H1 (cell line): ENCODE data around the gene RTN4IP1. TPM values are rescaled to one million over a fixed set of nuclear protein-coding genes. Genes with fewer than 3 reads are reported as not detected.

Experiments
- CTCF ChIA-PET: fragments of 300-600 bp; sonication (Branson Sonifier 250); formaldehyde crosslinking; loops from one replicate; lab custom pipeline; 2021; ENCODE audit not compliant: partially characterized antibody; lab: Charles Lee
- POLR2A ChIA-PET: fragments of 300-600 bp; sonication (Branson Sonifier 250); formaldehyde crosslinking; loops from one replicate; lab custom pipeline; 2021; ENCODE audit warnings: inconsistent platforms; ENCODE audit not compliant: partially characterized antibody; lab: Charles Lee
- DNase-seq, 2 experiments: peaks; one replicate each; pipeline versions ENCODE4 v3.0.0 to v3.0.0-alpha.2; 2010 to 2022; ENCODE audit warnings: low spot score in 2 of 2, low read depth in 1 of 2, mixed read lengths in 1 of 2
- FAIRE-seq: peaks from 2 replicates; lab custom pipeline; 2011; peaks lifted over from hg19 to GRCh38; lab: Jason Lieb, UNC
- H2AFZ ChIP-seq: 2 replicates; pipeline ENCODE4 v1.8.1; 2012; ENCODE audit warnings: low read length, inconsistent platforms
- H2AK5ac ChIP-seq: 2 replicates; pipeline ENCODE4 v1.6.1; 2013; ENCODE audit warnings: low read depth, low read length
- H2BK120ac ChIP-seq: replicated peaks from 2 replicates; pipeline ENCODE3; 2013; ENCODE audit warnings: low read depth, low read length, inconsistent platforms
- H2BK12ac ChIP-seq: 2 replicates; pipeline ENCODE4 v1.6.1; 2013; ENCODE audit warnings: low read depth, low read length
- H2BK15ac ChIP-seq: 2 replicates; pipeline ENCODE4 v1.6.1; 2013; ENCODE audit warnings: low read length
- H2BK20ac ChIP-seq: 2 replicates; pipeline ENCODE4 v1.6.1; 2013; ENCODE audit warnings: low read length
- H2BK5ac ChIP-seq: 2 replicates; pipeline ENCODE4 v1.6.1; 2013; ENCODE audit warnings: low read depth, low read length
- H3K14ac ChIP-seq: 2 replicates; pipeline ENCODE4 v1.6.1; 2013; ENCODE audit warnings: inconsistent platforms; ENCODE audit not compliant: insufficient read length
- H3K18ac ChIP-seq: 2 replicates; pipeline ENCODE4 v1.6.1; 2013; ENCODE audit warnings: low read length; ENCODE audit errors: extremely low read depth
- H3K23ac ChIP-seq: 2 replicates; pipeline ENCODE4 v1.6.1; 2013; ENCODE audit warnings: inconsistent platforms; ENCODE audit not compliant: insufficient read length
- H3K23me2 ChIP-seq: 2 replicates; pipeline ENCODE4 v1.6.1; 2013; ENCODE audit warnings: low read depth, low read length
- H3K27ac ChIP-seq: 2 replicates; pipeline ENCODE4 v1.6.1; 2011; ENCODE audit warnings: low read depth, low read length, inconsistent platforms
- H3K27me3 ChIP-seq, 4 experiments: replicated peaks in 1 of 4; 1 replicate in 1 of 4; 2 replicates in 3 of 4; pipeline versions ENCODE4 v1.6.1 to v1.8.1; 2011 to 2013; ENCODE audit warnings: low read length in 3 of 4, mild to moderate bottlenecking in 3 of 4, inconsistent platforms in 2 of 4, mixed read lengths in 2 of 4, moderate library complexity in 1 of 4; ENCODE audit not compliant: control insufficient read depth in 3 of 4, insufficient read depth in 3 of 4; ENCODE audit errors: extremely low read depth in 1 of 4
- H3K36me3 ChIP-seq, 4 experiments: 2 replicates each; pipeline versions ENCODE4 v1.6.1 to v1.8.1; 2011 to 2013; ENCODE audit warnings: mild to moderate bottlenecking in 4 of 4, low read length in 3 of 4, moderate library complexity in 2 of 4, control low read depth in 1 of 4, inconsistent platforms in 1 of 4; ENCODE audit not compliant: insufficient read depth in 4 of 4, control insufficient read depth in 2 of 4
- H3K4ac ChIP-seq: replicated peaks from 2 replicates; pipeline ENCODE3; 2013; ENCODE audit warnings: low read length, low read depth, mixed read lengths, inconsistent platforms; ENCODE audit not compliant: insufficient read length
- H3K4me1 ChIP-seq, 4 experiments: replicated peaks in 1 of 4; 1 replicate in 1 of 4; 2 replicates in 3 of 4; pipeline versions ENCODE4 v1.6.1 to v1.8.1; 2011 to 2013; ENCODE audit warnings: low read length in 3 of 4, inconsistent platforms in 2 of 4, mixed read lengths in 1 of 4; ENCODE audit not compliant: insufficient read depth in 4 of 4, control insufficient read depth in 3 of 4
- H3K4me2 ChIP-seq, 2 experiments: 2 replicates each; pipeline versions ENCODE4 v1.6.1 to v1.8.1; 2011 to 2013; ENCODE audit warnings: low read depth in 2 of 2, low read length in 2 of 2, control low read depth in 1 of 2, inconsistent platforms in 1 of 2, mild to moderate bottlenecking in 1 of 2; ENCODE audit not compliant: insufficient read depth in 1 of 2
- H3K4me3 ChIP-seq, 4 experiments: fragments of 200-600, 300-600 bp in 1 of 4; sonication (generic), shearing (Covaris generic), sonication (Bioruptor Twin) in 1 of 4; 2 replicates each; pipeline versions ENCODE4 v1.5.1 to v1.8.1; 2011 to 2016; ENCODE audit warnings: low read length in 4 of 4, low read depth in 3 of 4, control low read depth in 2 of 4, inconsistent platforms in 2 of 4, mild to moderate bottlenecking in 2 of 4, mixed read lengths in 1 of 4, moderate library complexity in 1 of 4; ENCODE audit not compliant: insufficient read depth in 2 of 4; ENCODE audit errors: extremely low read depth in 1 of 4
- H3K56ac ChIP-seq: replicated peaks from 2 replicates; pipeline ENCODE3; 2013; ENCODE audit warnings: low read depth, mild to moderate bottlenecking, mixed read lengths, low read length, inconsistent platforms; ENCODE audit not compliant: insufficient read length
- H3K79me1 ChIP-seq: 2 replicates; pipeline ENCODE4 v1.6.1; 2013; ENCODE audit warnings: low read depth, low read length, control low read depth
- H3K79me2 ChIP-seq, 2 experiments: 2 replicates each; pipeline versions ENCODE4 v1.6.1 to v1.8.1; 2012 to 2013; ENCODE audit warnings: low read length in 2 of 2, mild to moderate bottlenecking in 2 of 2, inconsistent platforms in 1 of 2; ENCODE audit not compliant: insufficient read depth in 2 of 2, control insufficient read depth in 1 of 2
- H3K9ac ChIP-seq, 4 experiments: replicated peaks in 1 of 4; 1 replicate in 1 of 4; 2 replicates in 3 of 4; pipeline versions ENCODE4 v1.6.1 to v1.8.1; 2011 to 2013; ENCODE audit warnings: low read depth in 3 of 4, low read length in 3 of 4, control low read depth in 2 of 4, mild to moderate bottlenecking in 2 of 4, moderate library complexity in 2 of 4, inconsistent platforms in 1 of 4; ENCODE audit errors: extremely low read depth in 1 of 4
- H3K9me3 ChIP-seq, 2 experiments: 2 replicates each; pipeline versions ENCODE4 v1.6.1 to v1.8.1; 2012 to 2013; ENCODE audit warnings: mild to moderate bottlenecking in 2 of 2, moderate library complexity in 2 of 2, control low read depth in 1 of 2, inconsistent platforms in 1 of 2, low read depth in 1 of 2, low read length in 1 of 2, mixed read lengths in 1 of 2; ENCODE audit not compliant: insufficient read depth in 2 of 2
- H4K20me1 ChIP-seq, 2 experiments: replicated peaks in 1 of 2; 2 replicates each; pipeline versions ENCODE3 to v1.8.1; 2011 to 2013; ENCODE audit warnings: inconsistent platforms in 2 of 2, low read length in 2 of 2, mild to moderate bottlenecking in 1 of 2; ENCODE audit not compliant: insufficient read depth in 2 of 2, control insufficient read depth in 1 of 2
- H4K5ac ChIP-seq: 2 replicates; pipeline ENCODE4 v1.6.1; 2013; ENCODE audit warnings: low read length, low read depth, mixed read lengths, inconsistent platforms; ENCODE audit not compliant: insufficient read length
- H4K8ac ChIP-seq: 2 replicates; pipeline ENCODE4 v1.8.0; 2013; ENCODE audit warnings: mild to moderate bottlenecking, moderate library complexity, low read length, inconsistent platforms; ENCODE audit not compliant: insufficient read depth; ENCODE audit errors: extremely low read depth
- H4K91ac ChIP-seq: replicated peaks from 2 replicates; pipeline ENCODE3; 2013; ENCODE audit warnings: low read length, mixed read lengths, inconsistent platforms; ENCODE audit not compliant: insufficient read length
- ASH2L ChIP-seq: fragments of 200-600, 300-600 bp; sonication (generic); IDR thresholded peaks from one replicate; pipeline ENCODE4 v1.7.1; 2017; ENCODE audit warnings: low read length
- EP300 ChIP-seq, 2 experiments: IDR thresholded peaks; 1 replicate in 1 of 2; 2 replicates in 1 of 2; pipeline ENCODE4 v1.6.1; 2011 to 2012; ENCODE audit warnings: low read depth in 2 of 2, low read length in 2 of 2, mild to moderate bottlenecking in 2 of 2, borderline replicate concordance in 1 of 2, inconsistent platforms in 1 of 2, moderate library complexity in 1 of 2
- GABPA ChIP-seq: IDR thresholded peaks from 2 replicates; pipeline ENCODE4 v1.6.1; 2011; ENCODE audit warnings: mild to moderate bottlenecking, low read length, moderate library complexity, borderline replicate concordance; ENCODE audit not compliant: insufficient read depth
- HDAC2 ChIP-seq, 2 experiments: fragments of 300-600 bp in 1 of 2; sonication (generic) in 1 of 2; IDR thresholded peaks; 2 replicates each; pipeline ENCODE4 v1.6.1; 2011 to 2012; ENCODE audit warnings: low read depth in 2 of 2, low read length in 2 of 2, mild to moderate bottlenecking in 2 of 2, moderate library complexity in 2 of 2, borderline replicate concordance in 1 of 2, inconsistent platforms in 1 of 2
- RNF2 ChIP-seq: fragments of 200-900, 300-1000 bp; sonication (generic); IDR thresholded peaks from 2 replicates; pipeline ENCODE4 v1.7.1; 2016; ENCODE audit warnings: borderline replicate concordance, low read depth, mild to moderate bottlenecking, antibody characterized with exemption, low read length; ENCODE audit not compliant: poor library complexity, severe bottlenecking; ENCODE audit errors: missing control alignments
- SIX5 ChIP-seq: IDR thresholded peaks from 2 replicates; pipeline ENCODE4 v1.6.1; 2011; ENCODE audit warnings: mild to moderate bottlenecking, low read depth, low read length
- WGBS, 2 experiments: shearing (Covaris generic) in 1 of 2; methylation state at CpG; one replicate each; pipeline versions ENCODE4 v1.1.6 to v1.1.7; 2013 to 2015; ENCODE audit warnings: low lambda C conversion rate in 2 of 2, mixed read lengths in 2 of 2, inconsistent platforms in 1 of 2, low coverage in 1 of 2, missing lambda C conversion rate in 1 of 2; ENCODE audit not compliant: insufficient replicate concordance in 2 of 2, insufficient coverage in 1 of 2, insufficient read length in 1 of 2; ENCODE audit errors: extremely low coverage in 1 of 2, missing lambda C conversion rate in 1 of 2; 5-methylcytosine and 5-hydroxymethylcytosine counted together
- polyA plus RNA-seq, 7 experiments: library from polyadenylated mRNA; depleted of rRNA in 3 of 7; stranded (reverse) in 5 of 7; unstranded in 2 of 7; fragments of >200 nt in 5 of 7; fragments of 200-250 nt in 2 of 7; gene quantifications; 1 replicate in 5 of 7; 2 replicates in 1 of 7; 4 replicates in 1 of 7; pipeline versions ENCODE4 v1.2.1 to v1.2.3, GENCODE V29; 2011 to 2013; ENCODE audit warnings: missing spikeins in 2 of 7, mixed read lengths in 2 of 7
- total RNA-seq: library from RNA; stranded (reverse); fragmentation: NEBNext Ultra II Directional; extraction: Animal tissue kit (Norgen Biotek cat#: 25700); gene quantifications from 2 replicates; pipeline ENCODE4 v1.2.1, GENCODE V29; 2021
- TF ChIP-seq, protein P1 (sequence below): IDR thresholded peaks from 2 replicates; pipeline ENCODE4 v1.6.1; 2012; ENCODE audit warnings: low read length, inconsistent platforms

RTN4IP1 gene
- total and polyA plus RNA-seq, 2 of the 8 experiments (the other 6 are each of a cell fraction or from before 2014, with no cell fraction given): 14.6 to 19.5 TPM

DNA sequence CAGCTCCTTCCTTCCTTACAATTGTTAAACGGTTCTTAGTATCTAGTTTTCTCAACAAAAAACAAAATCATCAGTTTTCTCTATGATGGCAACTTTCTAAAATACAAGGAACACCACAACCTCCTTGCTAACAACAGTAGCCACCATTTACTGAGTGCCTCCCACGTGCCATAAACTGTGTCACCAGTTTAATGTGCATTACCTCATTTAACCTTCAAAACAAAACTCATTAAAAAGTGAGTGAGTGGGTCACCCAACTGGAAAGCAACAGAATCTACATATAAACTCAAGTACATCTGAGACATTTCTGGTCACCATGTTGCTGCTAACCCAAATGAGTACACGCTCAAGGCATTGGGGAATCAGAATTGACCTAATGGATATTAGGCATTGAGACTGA is 11.0 kb downstream of the RTN4IP1 start:
- no peaks in the 10 kb centered on the region for H3K79me2 ChIP-seq
- H3K23me2 ChIP-seq: no peaks in the 10 kb centered on the region
- H3K27me3 ChIP-seq: no peaks in the 10 kb centered on the region
- peak overlapping the region; percentile 57 for H3K4ac ChIP-seq
- no peaks in the 10 kb centered on the region for H3K79me1 ChIP-seq
- H3K36me3 ChIP-seq: peaks cover 2 to 23% (median 15%) of the 10 kb centered on the region in 4 experiments; a peak in 6 of 8 replicates
- no peak overlapping the region for H2AFZ ChIP-seq
- FAIRE-seq (no peak), DNase-seq (no peak)
- H2BK120ac ChIP-seq: peak overlapping the region; percentile 28
- H3K4me2 ChIP-seq: no peak overlapping the region
- no peak overlapping the region for H3K23ac ChIP-seq
- peaks cover 3 to 15% (median 8%) of the 10 kb centered on the region in 4 experiments; a peak in 6 of 7 replicates for H3K4me1 ChIP-seq
- no peaks in the 10 kb centered on the region for H4K20me1 ChIP-seq
- ChIA-PET POLR2A (interaction anchor here (0.9 to 1.1 kb wide), 2 partner anchors 10 to 77 kb away, joined by 3 to 7 read pairs; no protein-coding TSS in a partner anchor), CTCF (interaction anchor here (0.6 to 5.7 kb wide), 3 partner anchors 8 to 608 kb away, joined by 3 to 52 read pairs (median 6); no protein-coding TSS in a partner anchor)
- H2BK15ac ChIP-seq: no peak overlapping the region
- peaks cover 12 to 13% of the 10 kb centered on the region in 2 experiments for H3K9me3 ChIP-seq
- no peak overlapping the region for H4K91ac ChIP-seq
- H3K4me3 ChIP-seq: no peak overlapping the region
- H3K9ac ChIP-seq: no peak overlapping the region
- H2AK5ac ChIP-seq: no peak overlapping the region
- no peak overlapping the region for H2BK20ac ChIP-seq
- H3K27ac ChIP-seq: no peak overlapping the region
- H2BK5ac ChIP-seq: no peak overlapping the region
- no peak overlapping the region for H3K18ac ChIP-seq
- WGBS, 2 experiments: 96% methylated on average over 3 of the region's 3 CpGs; no CpG with 5 or more reads in 1 of the 2 experiments
- no peak overlapping the region for H4K8ac ChIP-seq
- H4K5ac ChIP-seq: no peak overlapping the region
- no peak overlapping the region for H2BK12ac ChIP-seq
- no peak overlapping the region for H3K56ac ChIP-seq
- H3K14ac ChIP-seq: no peak overlapping the region
- TF ChIP-seq SIX5: no peak
- TF ChIP-seq EP300 (IDR thresholded peaks at IDR 0.05; ENCODE audit: borderline replicate concordance in 1 of 2, low read depth in 2 of 2, low read length in 2 of 2): no peak
- TF ChIP-seq HDAC2 (IDR thresholded peaks at IDR 0.05; ENCODE audit: borderline replicate concordance in 1 of 2, low read depth in 2 of 2, low read length in 2 of 2): no peak
- no peak for TF ChIP-seq GABPA
- TF ChIP-seq RNF2: no peak
- TF ChIP-seq ASH2L: no peak
- TF ChIP-seq, protein P1, sequence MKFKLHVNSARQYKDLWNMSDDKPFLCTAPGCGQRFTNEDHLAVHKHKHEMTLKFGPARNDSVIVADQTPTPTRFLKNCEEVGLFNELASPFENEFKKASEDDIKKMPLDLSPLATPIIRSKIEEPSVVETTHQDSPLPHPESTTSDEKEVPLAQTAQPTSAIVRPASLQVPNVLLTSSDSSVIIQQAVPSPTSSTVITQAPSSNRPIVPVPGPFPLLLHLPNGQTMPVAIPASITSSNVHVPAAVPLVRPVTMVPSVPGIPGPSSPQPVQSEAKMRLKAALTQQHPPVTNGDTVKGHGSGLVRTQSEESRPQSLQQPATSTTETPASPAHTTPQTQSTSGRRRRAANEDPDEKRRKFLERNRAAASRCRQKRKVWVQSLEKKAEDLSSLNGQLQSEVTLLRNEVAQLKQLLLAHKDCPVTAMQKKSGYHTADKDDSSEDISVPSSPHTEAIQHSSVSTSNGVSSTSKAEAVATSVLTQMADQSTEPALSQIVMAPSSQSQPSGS: no peak
